HG03025 (cell line): ENCODE results near the gene COL5A1.

Source experiments
- ATAC-seq: cut with Tn5 transposase; IDR thresholded peaks from one replicate; pipeline ENCODE4 v1.9.1; 2021; ENCODE audit warnings: mild to moderate bottlenecking, moderate library complexity; ENCODE audit not compliant: unreplicated experiment, low FRiP score

COL5A1 gene

DNA sequence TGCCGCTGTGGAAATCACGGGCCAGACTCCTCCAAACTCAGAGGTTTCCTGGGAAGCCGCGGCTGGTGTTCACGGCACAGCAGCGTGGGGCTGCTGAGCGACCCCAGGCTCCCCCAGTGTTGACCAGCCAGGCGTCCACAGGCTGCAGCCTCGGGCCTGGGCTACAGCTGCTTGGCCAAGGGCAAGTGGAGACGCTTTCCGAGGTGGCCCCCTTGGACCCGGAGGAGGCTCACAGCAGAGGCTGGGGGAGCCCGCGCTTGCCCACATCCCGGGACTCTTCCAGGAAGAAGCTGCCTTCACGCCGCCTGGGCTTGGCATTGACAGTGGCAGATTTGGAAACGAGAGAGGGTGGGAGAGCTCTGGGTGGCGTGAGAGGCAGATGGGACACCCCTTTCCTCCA lies 186.0 kb downstream of the COL5A1 start:
- no peak for ATAC-seq

DNA sequence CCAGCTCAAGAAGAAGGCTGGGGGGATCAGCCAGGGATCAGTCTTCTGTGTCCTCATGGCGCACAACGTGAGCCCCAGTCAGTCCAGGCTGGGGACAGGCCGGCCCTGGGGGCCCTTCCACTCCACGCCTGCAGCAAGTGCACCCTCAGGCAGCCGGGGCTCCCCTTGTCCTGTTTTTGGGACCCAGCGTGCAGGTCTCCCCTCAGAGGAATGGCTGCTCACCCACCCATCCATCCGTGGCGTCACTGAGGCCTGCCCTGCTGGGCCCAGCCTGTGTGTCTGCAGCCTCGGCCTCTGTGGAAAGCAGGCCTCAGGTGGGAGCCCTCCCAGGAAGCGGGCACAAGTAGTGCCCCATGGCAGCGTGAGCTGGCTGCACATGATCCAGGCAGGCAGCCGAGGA lies 186.4 kb downstream of the COL5A1 start:
- no peak for ATAC-seq

DNA sequence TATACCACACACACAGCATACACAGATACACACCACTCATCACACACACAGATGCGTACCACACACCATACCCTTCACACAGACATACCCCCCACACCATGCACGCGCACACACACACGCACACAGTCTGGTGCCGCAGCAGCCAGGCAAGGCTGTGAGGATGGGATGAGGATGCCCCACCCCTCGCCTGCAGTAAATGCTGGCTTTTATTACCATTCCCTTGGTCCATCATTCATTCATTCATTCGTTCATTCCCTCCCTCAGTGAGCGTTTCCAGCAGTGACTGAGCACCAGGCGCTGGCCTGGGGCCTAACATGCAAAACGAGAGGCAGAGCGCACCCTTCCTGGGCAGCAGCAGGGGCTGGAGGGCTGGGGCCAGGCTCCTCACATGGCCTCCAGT lies 187.3 kb downstream of the COL5A1 start:
- ATAC-seq = no peak

DNA sequence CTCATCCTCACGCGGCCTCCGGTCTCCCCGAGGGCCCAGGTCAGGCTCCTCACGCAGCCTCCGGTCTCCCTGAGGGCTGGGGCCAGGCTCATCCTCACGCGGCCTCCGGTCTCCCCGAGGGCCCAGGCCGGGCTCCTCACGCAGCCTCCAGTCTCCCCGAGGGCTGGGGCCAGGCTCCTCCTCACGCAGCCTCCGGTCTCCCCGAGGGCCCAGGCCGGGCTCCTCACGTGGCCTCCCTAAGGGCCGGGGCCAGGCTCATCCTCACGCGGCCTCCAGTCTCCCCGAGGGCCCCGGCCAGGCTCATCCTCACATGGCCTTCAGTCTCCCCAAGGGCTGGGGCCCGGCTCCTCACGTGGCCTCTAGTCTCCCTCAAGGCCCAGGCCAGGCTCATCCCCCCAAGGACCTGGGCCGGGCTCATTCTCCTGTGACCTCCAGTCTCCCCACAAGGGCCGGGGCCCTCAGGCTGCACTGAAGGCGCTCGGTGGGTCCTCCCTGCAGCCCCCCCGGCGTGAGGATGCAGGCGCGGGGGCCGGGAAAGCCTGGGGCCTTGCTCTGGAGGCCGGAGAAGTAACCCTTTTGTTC lies 187.8 kb downstream of the COL5A1 start:
- ATAC-seq = no peak

DNA sequence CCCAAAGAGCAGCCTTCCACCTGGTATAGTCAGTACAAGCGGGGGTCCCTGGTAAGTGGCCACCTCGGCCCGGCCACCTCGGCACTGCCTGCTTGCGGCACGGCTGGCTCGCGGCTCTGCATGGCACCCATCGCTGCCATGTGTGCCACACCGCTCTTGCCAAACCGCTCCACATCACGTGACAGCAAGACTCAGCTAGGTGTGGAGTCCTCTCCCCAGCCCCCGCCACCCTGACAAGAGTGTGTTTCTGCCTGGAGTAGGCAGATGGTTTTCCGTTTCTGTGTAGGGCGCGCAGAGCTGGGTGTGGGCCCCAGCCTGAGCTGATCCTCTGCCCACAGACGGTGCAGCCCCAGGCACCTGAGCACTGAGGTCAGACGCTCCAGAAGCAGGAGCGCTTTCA lies 188.5 kb downstream of the COL5A1 start:
- no peak for ATAC-seq

DNA sequence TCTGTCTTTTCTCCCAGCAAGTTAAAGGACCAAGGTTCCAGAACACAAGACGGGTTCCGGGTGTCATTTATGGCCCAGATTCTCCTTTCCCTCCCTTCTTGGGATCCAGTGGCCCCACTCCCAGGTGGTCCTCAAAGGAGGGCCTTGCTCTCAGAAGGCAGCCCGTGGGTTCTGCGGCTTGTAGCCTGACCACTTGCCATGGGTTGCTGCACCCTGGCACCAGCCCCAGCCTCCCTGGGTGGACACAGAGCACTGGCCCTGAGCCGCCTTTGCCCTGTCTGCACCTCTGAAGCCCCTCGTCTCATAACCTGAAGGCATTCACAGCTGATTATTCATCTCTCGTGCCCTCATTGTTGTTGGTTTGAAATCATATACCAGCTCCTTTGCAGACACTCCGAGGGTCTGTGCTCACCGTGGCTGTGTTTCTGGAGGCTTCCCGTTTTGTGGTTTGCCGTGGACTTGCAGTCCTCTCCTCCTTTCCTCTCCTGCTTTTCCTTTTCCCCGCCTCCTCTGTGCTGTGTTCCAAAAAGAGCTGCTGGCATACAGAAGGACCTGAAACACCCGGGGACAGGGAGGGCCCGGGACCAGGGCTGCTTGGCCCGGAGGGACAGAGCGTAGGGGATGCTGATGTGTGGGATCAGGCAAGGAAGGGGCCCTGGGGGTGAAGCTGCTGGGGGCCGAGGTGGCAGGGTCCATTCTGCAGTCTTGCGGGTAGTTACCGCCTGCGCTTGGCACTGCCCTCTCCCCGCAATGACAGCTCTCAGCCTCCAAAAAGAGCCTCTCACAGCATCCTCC lies 189.5 kb downstream of the COL5A1 start:
- no peak for ATAC-seq

DNA sequence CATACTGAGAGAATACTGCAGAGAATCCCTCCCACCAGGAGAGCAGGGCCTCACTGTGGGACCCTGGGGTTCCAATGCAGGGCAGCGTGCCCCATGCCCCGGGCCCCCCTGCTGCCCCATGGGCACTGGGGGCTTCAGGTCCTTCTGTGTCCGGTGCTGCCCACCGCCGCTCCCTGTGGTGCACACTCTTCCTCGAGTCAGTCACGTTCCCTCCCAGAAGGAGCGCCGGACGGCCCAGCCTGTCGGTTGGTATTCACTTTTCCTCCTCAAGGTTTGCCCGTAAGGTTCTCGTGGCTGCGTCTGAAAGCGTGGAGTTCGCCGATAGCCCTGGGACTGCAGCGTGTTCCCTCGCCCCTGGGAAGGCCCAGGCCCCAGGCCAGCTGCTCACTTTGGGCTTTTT lies 190.9 kb downstream of the COL5A1 start:
- ATAC-seq = no peak

DNA sequence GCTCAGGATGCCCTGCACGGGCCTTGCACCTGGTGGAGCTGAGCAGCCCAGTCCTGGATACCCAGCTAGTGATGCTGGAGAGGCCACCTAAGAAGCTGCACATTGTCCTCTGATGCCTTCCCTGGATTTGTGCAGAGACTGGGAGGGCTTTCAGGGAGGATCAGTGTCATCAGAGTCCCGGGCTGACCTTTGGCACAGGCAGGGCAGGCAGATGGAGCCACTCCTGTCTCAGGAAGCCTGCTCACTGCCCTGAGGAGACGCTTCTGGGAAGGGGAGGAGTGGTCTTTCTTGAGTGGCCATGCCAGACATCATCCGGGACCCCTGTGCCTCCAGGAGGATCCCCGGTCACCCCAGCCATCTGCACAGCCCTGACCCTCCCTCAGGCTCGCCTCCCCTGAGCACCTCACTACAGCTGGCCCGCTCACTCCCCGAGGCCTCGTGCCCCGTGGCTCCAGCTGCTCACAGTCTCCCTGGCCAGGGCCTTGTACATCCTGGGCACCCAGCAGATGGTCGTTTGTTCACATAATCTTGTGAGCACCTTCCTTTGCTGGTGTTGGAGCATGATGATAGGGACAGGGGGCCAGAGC lies 191.8 kb downstream of the COL5A1 start:
- ATAC-seq = no peak

DNA sequence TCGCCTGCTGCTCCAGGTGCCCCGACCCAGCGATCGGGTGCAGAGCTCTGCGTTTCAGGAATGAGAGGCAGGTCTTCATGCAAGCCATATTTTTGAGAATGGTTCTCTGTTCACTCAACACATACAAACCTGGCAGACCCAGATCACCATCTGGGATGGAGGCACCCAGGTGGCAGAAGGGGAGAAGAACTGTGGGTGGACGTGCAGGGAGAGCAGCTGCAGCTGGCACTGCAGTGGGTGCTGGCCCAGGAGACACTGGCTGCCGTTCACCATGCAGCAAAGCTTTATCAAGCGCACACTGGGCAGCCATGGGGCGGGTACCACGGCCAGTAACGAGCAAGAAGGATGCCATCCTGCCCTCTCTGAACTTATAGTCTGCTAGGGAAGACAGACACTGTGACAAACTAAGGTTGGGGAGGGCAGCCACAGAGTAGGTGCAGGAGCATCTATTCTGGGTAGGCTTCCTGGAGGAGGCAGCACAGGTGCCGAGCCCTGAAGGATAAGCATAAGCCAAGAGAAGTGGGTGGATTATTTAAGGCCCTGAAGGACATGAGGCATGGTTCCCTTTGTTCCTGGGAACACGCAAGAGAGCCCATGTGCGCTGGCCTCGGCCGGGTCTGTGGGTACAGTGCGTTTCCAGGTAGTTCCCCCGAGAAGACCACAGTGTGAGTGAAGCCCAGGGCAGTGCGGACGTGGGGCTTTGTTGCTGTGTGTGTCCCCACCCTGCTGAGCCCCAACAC lies 192.8 kb downstream of the COL5A1 start:
- no peak for ATAC-seq

DNA sequence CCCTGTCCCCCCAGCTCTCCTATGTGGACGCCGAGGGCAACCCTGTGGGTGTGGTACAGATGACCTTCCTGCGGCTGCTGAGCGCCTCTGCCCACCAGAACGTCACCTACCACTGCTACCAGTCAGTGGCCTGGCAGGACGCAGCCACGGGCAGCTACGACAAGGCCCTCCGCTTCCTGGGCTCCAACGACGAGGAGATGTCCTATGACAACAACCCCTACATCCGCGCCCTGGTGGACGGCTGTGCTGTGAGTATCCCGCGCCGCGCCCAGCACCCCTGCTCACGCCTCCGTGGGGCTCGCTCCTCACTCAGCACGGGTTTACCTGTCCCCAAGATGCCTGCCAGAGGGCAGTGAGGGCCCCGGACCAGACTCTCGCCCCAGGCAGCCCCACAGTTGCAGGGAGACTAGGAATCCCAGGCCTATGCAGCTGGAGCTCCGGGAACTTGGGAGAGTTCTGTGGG lies 193.4 kb downstream of the COL5A1 start:
- no peak for ATAC-seq

DNA sequence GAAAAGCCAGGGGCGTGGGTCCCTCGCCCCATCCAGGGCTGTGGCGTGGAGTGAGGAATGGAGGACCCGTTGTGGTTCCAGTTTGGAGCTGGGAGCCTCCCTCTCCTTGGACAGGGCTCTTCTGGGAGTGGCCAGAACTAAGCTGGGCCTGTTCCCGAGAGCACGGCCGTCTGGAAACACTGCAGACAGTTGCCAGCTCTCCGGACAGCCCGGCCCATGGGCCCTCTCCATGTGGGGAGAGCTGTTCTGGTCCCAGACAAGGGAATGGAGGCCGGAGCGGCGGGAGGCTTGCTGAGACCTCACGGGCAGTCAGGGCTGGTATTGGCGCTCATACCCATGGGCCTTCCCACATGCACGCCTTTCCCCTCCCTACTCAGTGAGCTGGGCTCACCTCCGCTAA lies 193.8 kb downstream of the COL5A1 start:
- no peak for ATAC-seq

DNA sequence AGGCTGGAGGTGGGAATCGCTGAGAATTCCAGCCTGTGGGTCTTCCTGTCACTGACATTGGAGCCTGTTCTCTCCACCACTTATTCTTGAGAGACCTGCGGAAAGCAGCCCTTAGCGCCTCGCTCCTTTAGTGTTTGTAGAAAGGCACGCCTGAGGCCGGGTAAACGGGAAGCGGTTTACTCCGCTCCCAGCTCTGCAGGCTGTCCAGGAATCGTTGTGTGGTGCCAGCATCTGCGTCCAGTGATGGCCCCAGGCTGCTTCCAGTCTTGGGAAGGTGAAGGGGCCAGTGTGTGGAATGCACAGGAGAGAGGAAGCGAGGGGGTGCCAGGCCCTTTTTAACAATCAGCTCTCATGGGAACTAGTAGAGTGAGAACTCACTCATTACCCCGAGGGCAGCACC lies 194.4 kb downstream of the COL5A1 start:
- ATAC-seq = no peak

DNA sequence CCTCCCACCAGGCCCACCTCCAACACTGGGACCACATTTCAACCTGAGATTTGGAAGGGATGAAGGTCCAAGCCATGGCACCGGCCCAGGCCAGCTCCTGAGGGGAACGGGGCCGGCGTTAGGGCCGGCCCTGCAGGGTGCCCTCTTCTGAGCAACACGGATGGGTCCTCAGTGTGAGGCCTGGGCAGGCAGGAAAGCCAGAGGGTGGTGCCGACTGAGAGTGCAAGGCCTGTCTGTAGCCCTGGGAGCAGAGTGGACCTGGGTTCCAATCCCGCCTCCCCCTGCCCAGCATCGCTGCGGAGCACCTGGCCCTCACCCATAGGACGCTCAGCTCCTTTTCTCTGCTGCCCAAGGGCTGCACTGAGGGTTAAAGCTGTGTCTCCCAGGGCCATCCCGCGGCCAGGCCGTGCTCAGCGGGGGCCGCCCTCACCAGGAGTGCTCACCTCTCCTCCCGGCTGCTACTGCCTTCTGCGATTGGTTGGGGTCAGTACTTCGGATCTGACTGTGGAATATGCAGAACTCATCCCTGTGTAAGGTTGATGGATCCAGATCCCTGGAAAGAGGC lies 194.9 kb downstream of the COL5A1 start:
- no peak for ATAC-seq

DNA sequence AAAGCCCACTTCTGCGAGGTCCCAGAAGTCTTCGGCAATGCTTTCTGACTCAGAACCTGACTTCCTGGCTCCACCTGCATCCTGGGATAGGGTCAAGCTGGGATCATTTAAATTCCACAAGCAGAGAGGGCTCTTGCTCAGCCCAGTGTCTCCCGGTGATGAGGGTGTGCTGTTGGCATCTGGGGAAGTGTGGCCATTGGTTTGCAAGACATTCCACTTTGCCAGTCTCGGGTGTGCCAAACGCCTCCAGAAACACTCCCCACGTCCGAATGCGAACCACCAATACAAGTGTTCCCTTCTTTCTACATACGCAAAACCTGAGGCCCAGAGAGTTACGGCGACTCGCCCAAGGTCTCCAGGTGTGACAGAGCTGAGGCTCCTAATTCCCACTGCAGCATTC lies 195.9 kb downstream of the COL5A1 start:
- no peak for ATAC-seq

DNA sequence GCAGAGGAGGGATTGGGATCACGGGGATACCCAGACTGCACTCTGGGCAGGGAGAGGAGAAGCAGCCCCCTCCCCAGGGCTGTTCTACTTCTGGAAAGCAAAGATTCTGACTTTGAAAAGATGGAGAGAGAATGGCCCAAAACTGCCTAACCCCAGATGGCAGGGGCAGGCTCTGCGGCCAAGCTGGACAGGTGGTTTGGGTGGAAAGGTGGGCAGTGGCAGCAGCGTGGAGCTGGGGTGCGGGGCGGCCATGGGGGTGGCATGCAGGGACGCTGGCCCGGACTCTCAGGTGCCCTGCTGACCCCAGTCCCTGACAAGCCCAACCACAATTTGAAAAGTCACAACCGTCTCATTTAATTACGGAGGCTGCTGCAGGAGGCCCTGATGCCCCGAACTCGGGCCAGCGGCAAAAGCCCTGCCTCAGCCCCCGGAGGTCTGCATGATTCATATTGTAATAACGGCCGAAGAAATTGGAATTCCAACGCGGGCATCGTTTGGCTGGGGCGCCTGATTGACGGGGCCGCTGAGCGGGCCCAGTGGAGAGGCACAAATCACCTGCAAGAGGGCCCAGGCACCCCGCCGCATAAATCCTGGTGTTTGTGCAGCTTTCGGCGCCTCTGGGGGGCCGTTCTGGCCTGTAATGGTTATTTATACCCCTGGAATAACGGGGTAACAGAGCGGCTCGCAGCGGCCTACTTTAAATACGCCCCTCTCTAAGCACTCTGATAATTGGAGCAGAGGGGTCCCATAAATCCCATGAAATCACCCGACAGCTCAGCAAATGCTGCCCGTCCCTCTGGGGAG lies 197.2 kb downstream of the COL5A1 start:
- no peak for ATAC-seq

DNA sequence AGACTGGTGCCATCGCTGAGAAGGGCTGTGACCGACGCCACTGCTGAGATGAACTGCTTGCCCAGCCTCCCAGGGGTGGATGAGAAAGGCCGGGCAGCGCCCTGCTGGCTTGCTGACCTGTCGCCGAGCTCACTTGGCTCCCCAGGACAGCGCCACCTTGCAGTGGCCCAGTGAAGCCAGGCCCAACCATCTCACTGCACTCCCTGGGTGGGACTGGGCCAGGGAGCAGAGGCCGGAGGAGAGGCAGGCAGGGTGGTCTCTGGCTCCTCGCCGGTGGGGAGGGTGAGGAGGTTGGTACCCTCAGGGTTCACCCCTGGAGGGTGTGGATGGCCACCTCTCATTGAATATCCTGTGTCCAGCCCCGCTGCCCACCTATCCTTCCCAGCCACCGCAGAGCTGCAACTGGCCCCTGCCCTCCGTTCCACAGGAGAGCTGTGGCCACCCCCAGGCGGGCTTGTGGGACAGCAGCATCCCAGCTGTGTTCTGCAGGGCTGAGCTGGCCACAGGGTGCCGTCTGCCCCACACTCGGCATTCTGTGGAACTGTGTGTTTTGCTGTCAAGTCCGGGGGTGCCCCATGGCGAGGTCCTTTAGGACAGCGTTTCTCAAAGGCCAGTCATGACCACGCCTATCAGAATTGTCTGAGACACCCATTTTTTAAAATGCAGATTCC lies 198.0 kb downstream of the COL5A1 start:
- no peak for ATAC-seq

DNA sequence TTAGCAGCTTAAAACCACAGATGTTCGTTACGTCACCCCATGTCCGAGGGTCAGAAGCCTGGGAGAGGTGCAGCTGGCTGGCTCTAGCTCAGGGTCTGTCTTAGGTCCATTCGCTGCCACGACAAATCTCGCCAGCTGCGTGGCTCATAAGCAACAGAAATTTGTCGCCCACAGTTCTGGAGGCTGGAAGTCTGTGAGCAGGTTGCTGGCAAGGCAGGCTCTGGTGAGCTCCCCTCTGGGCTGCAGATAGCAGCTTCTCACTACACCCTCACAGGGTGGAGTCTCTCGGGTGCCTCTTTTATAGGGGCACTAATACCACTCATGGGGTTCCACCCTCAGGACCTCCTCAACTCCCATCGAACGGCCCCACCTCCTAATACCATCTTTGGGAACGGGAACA lies 198.9 kb downstream of the COL5A1 start:
- ATAC-seq = no peak

DNA sequence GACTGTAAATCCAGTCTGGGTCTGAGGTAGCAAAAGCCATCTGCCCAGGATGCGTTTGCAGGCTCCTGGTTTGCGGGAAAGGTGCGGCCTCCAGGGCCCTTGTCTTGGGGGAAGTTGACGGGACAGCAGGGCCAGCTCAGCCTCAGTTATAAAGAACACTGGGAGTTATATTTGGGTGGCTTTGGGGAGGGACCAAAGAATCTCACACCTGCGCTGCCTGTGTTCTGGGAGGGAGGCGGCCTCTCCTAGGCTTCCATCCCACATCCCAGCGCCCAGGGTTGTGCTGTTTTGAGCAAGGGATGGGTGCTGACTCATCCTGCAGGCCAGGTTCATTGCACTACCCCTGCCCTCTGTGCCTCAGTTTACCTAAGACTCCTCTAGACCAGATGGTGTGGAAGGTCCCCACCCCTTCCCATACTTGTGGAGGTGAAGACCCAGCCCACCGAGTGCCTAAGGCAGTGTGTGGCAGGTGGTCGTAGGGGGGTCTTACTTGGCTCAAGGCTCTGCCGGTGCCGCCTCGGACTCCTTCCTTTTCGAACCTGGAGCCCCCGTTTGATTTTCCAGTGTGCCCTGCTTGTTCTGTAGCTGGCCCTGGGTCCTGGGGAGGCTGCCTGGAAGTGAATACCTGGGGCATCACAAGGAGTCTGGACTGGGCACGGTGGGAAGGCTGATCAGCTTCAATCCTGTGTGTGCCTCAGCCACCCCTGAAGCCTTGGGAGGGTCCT lies 199.7 kb downstream of the COL5A1 start:
- no peak for ATAC-seq

DNA sequence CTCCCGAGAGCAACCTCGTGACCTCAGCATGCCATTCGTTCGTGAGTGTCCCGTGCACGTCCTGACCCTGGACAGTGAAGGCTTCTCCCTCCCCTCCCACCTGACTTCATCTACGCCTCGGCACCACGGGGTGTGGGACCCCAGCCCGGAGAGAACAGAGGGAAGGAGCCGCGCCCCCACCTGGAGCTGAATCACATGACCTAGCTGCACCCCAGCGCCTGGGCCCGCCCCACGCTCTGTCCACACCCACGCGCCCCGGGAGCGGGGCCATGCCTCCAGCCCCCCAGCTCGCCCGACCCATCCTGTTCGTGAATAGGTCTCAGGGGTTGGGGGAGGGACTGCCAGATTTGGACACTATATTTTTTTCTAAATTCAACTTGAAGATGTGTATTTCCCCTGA lies 200.7 kb downstream of the COL5A1 start:
- no peak for ATAC-seq
